HG03039 (cell line): Measurements from ENCODE around the gene CYTH1.

ENCODE experiments used
- ATAC-seq: cut with Tn5 transposase; IDR thresholded peaks from one replicate; pipeline ENCODE4 v1.9.1; 2021; ENCODE audit warnings: mild to moderate bottlenecking, moderate library complexity; ENCODE audit not compliant: unreplicated experiment

The CYTH1 gene

GRCh38 chr17:78781893-78782304 lies at the start of gene CYTH1:
TSS of gene CYTH1 (minus strand) at chr17:78782273. CDS start at chr17:78782223, 50 bp downstream.
- peak; percentile 20 for ATAC-seq

GRCh38 chr17:78829477-78829876 lies 47.4 kb upstream of the CYTH1 start:
- no peak for ATAC-seq

- ATAC-seq: no peak
Observed at GRCh38 chr17:78828470-78829185, 46.6 kb upstream of the CYTH1 start.

- ATAC-seq: no peak
Observed at GRCh38 chr17:78826836-78827509, 44.9 kb upstream of the CYTH1 start.

GRCh38 chr17:78826421-78826820 lies 44.3 kb upstream of the CYTH1 start:
- no peak for ATAC-seq

- ATAC-seq: no peak
Observed at GRCh38 chr17:78825696-78826095, 43.6 kb upstream of the CYTH1 start.

- ATAC-seq: no peak
Observed at GRCh38 chr17:78824240-78824639, 42.2 kb upstream of the CYTH1 start.

GRCh38 chr17:78823282-78824046 lies 41.4 kb upstream of the CYTH1 start:
- ATAC-seq: no peak

- no peak for ATAC-seq
Observed at GRCh38 chr17:78822552-78822951, 40.5 kb upstream of the CYTH1 start.

GRCh38 chr17:78821961-78822360 lies 39.9 kb upstream of the CYTH1 start:
- ATAC-seq: no peak

GRCh38 chr17:78820841-78821240 lies 38.8 kb upstream of the CYTH1 start:
- ATAC-seq: no peak

- no peak for ATAC-seq
Observed at GRCh38 chr17:78819806-78820792, 38.0 kb upstream of the CYTH1 start.

- ATAC-seq: no peak
Observed at GRCh38 chr17:78819402-78819801, 37.3 kb upstream of the CYTH1 start.

GRCh38 chr17:78818932-78819331 lies 36.9 kb upstream of the CYTH1 start:
- ATAC-seq: no peak

GRCh38 chr17:78818152-78818846 lies 36.2 kb upstream of the CYTH1 start:
- ATAC-seq: no peak

- ATAC-seq: no peak
Observed at GRCh38 chr17:78817123-78817522, 35.0 kb upstream of the CYTH1 start.

GRCh38 chr17:78815696-78816095 lies 33.6 kb upstream of the CYTH1 start:
- ATAC-seq: no peak

GRCh38 chr17:78812855-78813254 lies 30.8 kb upstream of the CYTH1 start:
- no peak for ATAC-seq

GRCh38 chr17:78808163-78808562 lies 26.1 kb upstream of the CYTH1 start:
- no peak for ATAC-seq

GRCh38 chr17:78806451-78806850 lies 24.4 kb upstream of the CYTH1 start:
- no peak for ATAC-seq
